GM23338 (cell line): ENCODE results near the gene FBP1. TPM values are rescaled to one million over a fixed set of nuclear protein-coding genes. Genes with fewer than 3 reads are reported as not detected.

Source experiments
- ATAC-seq: fragments of 200-7000 bp; cut with Tn5 transposase; 3 replicates; pipeline ENCODE4 v1.9.1; 2020
- DNase-seq: peaks from one replicate; pipeline ENCODE4 v3.0.0-alpha.2; 2015; ENCODE audit warnings: low spot score
- H2AFZ ChIP-seq: fragments of 200-600 bp; sonication (generic); 2 replicates; pipeline ENCODE4 v1.8.0; 2016; ENCODE audit warnings: antibody characterized with exemption, mild to moderate bottlenecking, moderate library complexity
- H3F3A ChIP-seq: fragments of 200-600 bp; sonication (generic); replicated peaks from 2 replicates; pipeline ENCODE4 v1.8.0; 2017; ENCODE audit warnings: antibody characterized with exemption, mixed run types, low read depth
- H3K27ac ChIP-seq: fragments of 200-600 bp; sonication (generic); 2 replicates; pipeline ENCODE4 v1.6.1; 2016; ENCODE audit warnings: low read depth
- H3K27me3 ChIP-seq: fragments of 200-600 bp; sonication (generic); 2 replicates; pipeline ENCODE4 v1.8.0; 2016; ENCODE audit warnings: mild to moderate bottlenecking, mixed run types, moderate library complexity; ENCODE audit not compliant: insufficient read depth
- H3K36me3 ChIP-seq: fragments of 200-600 bp; sonication (generic); 2 replicates; pipeline ENCODE4 v1.8.0; 2016; ENCODE audit warnings: mild to moderate bottlenecking; ENCODE audit not compliant: insufficient read depth
- H3K4me1 ChIP-seq: fragments of 200-600 bp; sonication (generic); 2 replicates; pipeline ENCODE4 v1.8.0; 2016; ENCODE audit warnings: mild to moderate bottlenecking, moderate library complexity; ENCODE audit not compliant: insufficient read depth
- H3K4me2 ChIP-seq: fragments of 200-600 bp; sonication (generic); 2 replicates; pipeline ENCODE4 v1.7.1; 2017; ENCODE audit warnings: mixed run types
- H3K4me3 ChIP-seq: fragments of 200-600 bp; sonication (generic); 2 replicates; pipeline ENCODE4 v1.6.1; 2016; ENCODE audit warnings: mixed run types
- H3K79me2 ChIP-seq: fragments of 200-600 bp; sonication (generic); replicated peaks from 2 replicates; pipeline ENCODE4 v1.8.0; 2017; ENCODE audit warnings: mild to moderate bottlenecking; ENCODE audit not compliant: insufficient read depth
- H3K9me2 ChIP-seq: fragments of 200-600 bp; sonication (generic); 2 replicates; pipeline ENCODE4 v1.8.0; 2017; ENCODE audit not compliant: insufficient read depth
- H4K20me1 ChIP-seq: fragments of 200-600 bp; sonication (generic); replicated peaks from 2 replicates; pipeline ENCODE4 v1.8.0; 2017; ENCODE audit warnings: mild to moderate bottlenecking; ENCODE audit not compliant: insufficient read depth
- H3K27ac Mint-ChIP-seq: 2 replicates; pipeline ENCODE4 v1.8.0; 2020; ENCODE audit warnings: inconsistent platforms, mild to moderate bottlenecking, moderate library complexity, mixed read lengths
- H3K27me3 Mint-ChIP-seq: 3 replicates; pipeline ENCODE4 v1.8.0; 2022; ENCODE audit warnings: low read depth, mild to moderate bottlenecking, moderate library complexity, mixed read lengths, inconsistent platforms; ENCODE audit not compliant: insufficient read depth, poor library complexity
- H3K36me3 Mint-ChIP-seq: 3 replicates; pipeline ENCODE4 v1.8.0; 2021; ENCODE audit warnings: low read depth, mild to moderate bottlenecking, inconsistent platforms, moderate library complexity, mixed read lengths
- H3K4me1 Mint-ChIP-seq: 3 replicates; pipeline ENCODE4 v1.8.0; 2020; ENCODE audit warnings: mild to moderate bottlenecking, inconsistent platforms, mixed read lengths
- H3K4me3 Mint-ChIP-seq: 3 replicates; pipeline ENCODE4 v1.8.0; 2021; ENCODE audit warnings: moderate library complexity, mild to moderate bottlenecking, inconsistent platforms, mixed read lengths
- H3K9me3 Mint-ChIP-seq: 3 replicates; pipeline ENCODE4 v1.8.0; 2020; ENCODE audit warnings: moderate library complexity, mild to moderate bottlenecking, inconsistent platforms, mixed read lengths
- CREB1 ChIP-seq: fragments of 250-450 bp; sonication (Bioruptor Pico); IDR thresholded peaks from 2 replicates; pipeline ENCODE4 v1.5.0; 2020; ENCODE audit warnings: low read depth, mild to moderate bottlenecking, moderate library complexity
- CTCF ChIP-seq, 2 experiments: fragments of 200-600 bp in 1 of 2; sonication (generic) in 1 of 2; conservative IDR thresholded peaks; 2 replicates each; pipeline versions ENCODE4 v1.5.1 to v1.6.1; 2016 to 2017; ENCODE audit warnings: antibody characterized with exemption in 2 of 2, low read depth in 2 of 2, mild to moderate bottlenecking in 2 of 2, moderate library complexity in 1 of 2
- ETS1 ChIP-seq: IDR thresholded peaks from 2 replicates; pipeline ENCODE4 v1.6.1; 2016; ENCODE audit warnings: antibody characterized with exemption
- EZH2 ChIP-seq: fragments of 200-600 bp; sonication (generic); IDR thresholded peaks from one replicate; pipeline ENCODE4 v1.8.0; 2017; ENCODE audit warnings: antibody characterized with exemption, mild to moderate bottlenecking, low read depth; ENCODE audit not compliant: unreplicated experiment
- EZH2phosphoT487 ChIP-seq: fragments of 200-600 bp; sonication (generic); IDR thresholded peaks from one replicate; pipeline ENCODE4 v1.8.1; 2018; ENCODE audit warnings: antibody characterized with exemption; ENCODE audit not compliant: unreplicated experiment
- JUNB ChIP-seq: IDR thresholded peaks from one replicate; pipeline ENCODE4 v1.6.1; 2016; ENCODE audit warnings: antibody characterized with exemption; ENCODE audit not compliant: unreplicated experiment
- NANOG ChIP-seq: IDR thresholded peaks from 2 replicates; pipeline ENCODE4 v1.6.1; 2016; ENCODE audit warnings: antibody characterized with exemption, borderline replicate concordance
- POLR2AphosphoS5 ChIP-seq: IDR thresholded peaks from 2 replicates; pipeline ENCODE4 v1.6.1; 2016; ENCODE audit warnings: antibody characterized with exemption, low read depth
- REST ChIP-seq: IDR thresholded peaks from one replicate; pipeline ENCODE4 v1.6.1; 2018; ENCODE audit warnings: antibody characterized with exemption; ENCODE audit not compliant: unreplicated experiment
- STAT1 ChIP-seq: IDR thresholded peaks from one replicate; pipeline ENCODE4 v1.6.1; 2016; ENCODE audit warnings: antibody characterized with exemption; ENCODE audit not compliant: unreplicated experiment
- ZNF114 ChIP-seq: fragments of 250-450 bp; sonication (Bioruptor Pico); IDR thresholded peaks from 2 replicates; pipeline ENCODE4 v1.5.0; 2020; ENCODE audit warnings: mild to moderate bottlenecking, moderate library complexity
- ZNF462 ChIP-seq: fragments of 250-450 bp; sonication (Bioruptor Pico); IDR thresholded peaks from 2 replicates; pipeline ENCODE4 v1.5.0; 2020; ENCODE audit warnings: mild to moderate bottlenecking, moderate library complexity
- polyA plus RNA-seq: library from polyadenylated mRNA; unstranded; fragments of >200 nt; fragmentation: Nextera tagmentation; extraction: Ambion mirVana; gene quantifications from 2 replicates; pipeline ENCODE4 v1.2.1, GENCODE V29; 2016
- total RNA-seq: library from RNA; depleted of rRNA; stranded (reverse); fragments of >200 nt; shearing (Covaris generic); gene quantifications from 2 replicates; pipeline ENCODE4 v1.2.3, GENCODE V29; 2014

FBP1 gene
- total and polyA plus RNA-seq, 2 experiments from 2014 or later, result 3.0 to 3.3 TPM

- TF ChIP-seq POLR2AphosphoS5, result no peak
- no peak for TF ChIP-seq CTCF (conservative IDR thresholded peaks at IDR 0.05; ENCODE audit: low read depth in 2 of 2)
- TF ChIP-seq CREB1 (CRISPR knock-in tag), result no peak
- TF ChIP-seq EZH2phosphoT487, result no peak
- no peak for TF ChIP-seq ZNF462 (CRISPR knock-in tag)
- no peak for TF ChIP-seq STAT1
- no peak for TF ChIP-seq ZNF114 (CRISPR knock-in tag)
- no peak for TF ChIP-seq ETS1
- no peak for TF ChIP-seq JUNB
- TF ChIP-seq REST, result no peak
- TF ChIP-seq NANOG, result no peak
- no peak for TF ChIP-seq EZH2
- peaks cover 7% of the 10 kb centered on the region for H3K4me1 Mint-ChIP-seq
- Histone ChIP-seq H3K9me2 (no peaks in the 10 kb centered on the region), H2AFZ (no peak overlapping the region), H3K79me2 (no peaks in the 10 kb centered on the region), H3K4me2 (no peak overlapping the region), H3K27ac (no peak overlapping the region), H4K20me1 (no peaks in the 10 kb centered on the region), H3K4me1 (no peaks in the 10 kb centered on the region; the same call in 1 of the 2 replicates), H3K36me3 (no peaks in the 10 kb centered on the region), H3F3A (no peaks in the 10 kb centered on the region), H3K27me3 (no peaks in the 10 kb centered on the region), H3K4me3 (no peak overlapping the region)
- peaks cover 10% of the 10 kb centered on the region for H3K27me3 Mint-ChIP-seq
- H3K27ac Mint-ChIP-seq, result no peak overlapping the region
- ATAC-seq (no peak), DNase-seq (no peak)
- no peaks in the 10 kb centered on the region; the same call in 1 of the 3 replicates for H3K36me3 Mint-ChIP-seq
- H3K9me3 Mint-ChIP-seq, result peaks cover 3% of the 10 kb centered on the region; the same call in 1 of the 3 replicates
- no peak overlapping the region for H3K4me3 Mint-ChIP-seq
Measured at GRCh38 chr9:94650949-94651348, 11.6 kb upstream of the FBP1 start.
